Smooth muscle cell (in vitro differentiated cells): ENCODE measurements around the gene ZNF214. TPM values are rescaled to one million over a fixed set of nuclear protein-coding genes. Genes with fewer than 3 reads are reported as not detected.

Experiments
- DNase-seq: peaks from one replicate; lab custom pipeline; 2025; ENCODE audit not compliant: unreplicated experiment; lab: John Stamatoyannopoulos, UW
- H2AFZ ChIP-seq: fragments of 200-600 bp; sonication (generic); 2 replicates; pipeline ENCODE4 v1.6.0; 2016; ENCODE audit warnings: antibody characterized with exemption, low read depth, mild to moderate bottlenecking
- H3F3A ChIP-seq: fragments of 200-600 bp; sonication (generic); 2 replicates; pipeline ENCODE4 v1.6.0; 2017; ENCODE audit warnings: antibody characterized with exemption, low read depth
- H3K27ac ChIP-seq: fragments of 200-600 bp; sonication (generic); 2 replicates; pipeline ENCODE4 v1.5.1; 2016; ENCODE audit warnings: low read depth, mild to moderate bottlenecking
- H3K27me3 ChIP-seq: fragments of 200-600 bp; sonication (generic); 2 replicates; pipeline ENCODE4 v1.6.1; 2016; ENCODE audit warnings: low read depth, mild to moderate bottlenecking
- H3K36me3 ChIP-seq: fragments of 200-600 bp; sonication (generic); 2 replicates; pipeline ENCODE4 v1.5.1; 2016; ENCODE audit warnings: low read depth
- H3K4me1 ChIP-seq: fragments of 200-600 bp; sonication (generic); 2 replicates; pipeline ENCODE4 v1.5.1; 2016; ENCODE audit warnings: low read depth
- H3K4me2 ChIP-seq: fragments of 200-600 bp; sonication (generic); 2 replicates; pipeline ENCODE4 v1.6.0; 2016; ENCODE audit warnings: mild to moderate bottlenecking
- H3K4me3 ChIP-seq: fragments of 200-600 bp; sonication (generic); 2 replicates; pipeline ENCODE4 v1.5.1; 2016; ENCODE audit warnings: mild to moderate bottlenecking
- H3K79me2 ChIP-seq: fragments of 200-600 bp; sonication (generic); 2 replicates; pipeline ENCODE4 v1.6.0; 2016; ENCODE audit warnings: low read depth, mild to moderate bottlenecking
- H3K9ac ChIP-seq: fragments of 200-600 bp; sonication (generic); 2 replicates; pipeline ENCODE4 v1.6.0; 2016; ENCODE audit warnings: low read depth
- H3K9me3 ChIP-seq: fragments of 200-600 bp; sonication (generic); replicated peaks from 2 replicates; pipeline ENCODE4 v1.5.1; 2016; ENCODE audit warnings: low read depth
- H4K20me1 ChIP-seq: fragments of 200-600 bp; sonication (generic); 2 replicates; pipeline ENCODE4 v1.6.0; 2016; ENCODE audit warnings: low read depth
- CTCF ChIP-seq: fragments of 200-600 bp; sonication (generic); IDR thresholded peaks from 2 replicates; pipeline ENCODE4 v1.5.1; 2017; ENCODE audit warnings: borderline replicate concordance, mild to moderate bottlenecking, antibody characterized with exemption; ENCODE audit not compliant: insufficient read depth, poor library complexity, severe bottlenecking
- WGBS: methylation state at CpG from one replicate; pipeline ENCODE4 v1.1.7; 2016; ENCODE audit warnings: low lambda C conversion rate; 5-methylcytosine and 5-hydroxymethylcytosine counted together
- polyA plus RNA-seq: library from polyadenylated mRNA; unstranded; fragments of >200 nt; fragmentation: Nextera tagmentation; extraction: Ambion mirVana; gene quantifications from 2 replicates; pipeline ENCODE4 v1.2.1, GENCODE V29; 2016
- total RNA-seq: library from RNA; depleted of rRNA; stranded (reverse); fragments of >200 nt; gene quantifications from 2 replicates; pipeline ENCODE4 v1.2.3, GENCODE V29; 2014

Gene ZNF214
- total and polyA plus RNA-seq, 2 experiments from 2014 or later = 1.8 to 3.5 TPM

DNA sequence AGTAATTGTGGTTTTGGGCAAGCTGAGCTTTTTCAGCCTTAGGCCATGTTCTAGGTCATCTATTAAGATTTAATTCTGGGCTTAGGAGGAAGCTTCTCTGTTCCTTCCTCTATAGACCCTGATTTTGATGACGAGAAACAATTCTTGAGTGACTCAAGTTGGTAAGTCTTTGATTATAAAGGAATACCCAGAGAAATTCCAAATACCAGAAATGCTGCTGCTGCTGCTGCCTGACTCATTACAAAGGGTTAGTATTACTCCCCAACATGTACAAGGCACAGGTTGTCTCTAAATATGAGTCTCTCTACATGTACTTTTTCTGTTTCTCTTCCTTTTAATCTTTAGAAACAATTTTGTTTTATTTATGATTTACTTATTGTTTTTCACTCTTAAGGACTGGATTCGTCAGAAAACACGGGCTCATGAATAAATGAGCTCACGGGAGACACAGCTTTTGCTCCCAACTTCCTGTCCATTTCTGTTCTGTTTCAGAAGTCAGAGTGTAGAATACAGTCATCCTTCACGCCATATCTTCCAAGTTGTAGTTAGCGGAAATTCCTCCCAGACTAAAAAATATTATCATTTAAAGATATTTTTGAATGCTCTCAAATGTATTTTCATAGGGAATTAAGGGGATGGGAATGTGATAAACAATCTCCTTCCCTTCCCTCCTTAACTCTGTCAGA, 36.8 kb upstream of the ZNF214 start:
- Histone ChIP-seq H3K36me3 (no peaks in the 10 kb centered on the region), H3K4me1 (no peaks in the 10 kb centered on the region), H4K20me1 (no peaks in the 10 kb centered on the region), H3F3A (no peaks in the 10 kb centered on the region), H3K9ac (no peak overlapping the region), H3K79me2 (no peaks in the 10 kb centered on the region), H3K4me3 (no peak overlapping the region), H2AFZ (no peak overlapping the region), H3K9me3 (no peaks in the 10 kb centered on the region), H3K27ac (no peak overlapping the region), H3K27me3 (no peaks in the 10 kb centered on the region), H3K4me2 (no peak overlapping the region)
- no peak for DNase-seq
- 79% methylated on average over 6 of the region's 6 CpGs for WGBS
- TF ChIP-seq CTCF = no peak

DNA sequence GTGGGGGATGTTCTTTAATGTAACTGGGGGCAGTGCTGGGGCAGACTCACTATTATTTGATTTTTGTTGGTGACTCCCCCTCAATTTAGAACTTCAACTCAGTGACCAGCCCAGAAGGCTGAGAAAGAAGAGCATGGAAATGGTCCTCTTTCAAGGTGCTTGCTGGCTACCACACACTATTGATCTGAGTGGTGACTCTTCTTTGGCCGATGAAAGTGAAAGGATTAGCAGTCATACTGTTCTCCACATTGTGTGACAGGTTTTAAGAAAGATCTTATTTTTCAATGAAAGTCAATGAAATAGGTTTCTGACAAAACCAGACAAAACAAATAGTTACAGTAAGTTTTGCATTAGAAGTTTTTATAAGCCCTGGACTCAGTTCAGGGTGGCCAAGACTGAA, 30.0 kb upstream of the ZNF214 start:
- Histone ChIP-seq H3K79me2 (no peaks in the 10 kb centered on the region), H3K27me3 (peaks cover 3% of the 10 kb centered on the region), H3K9me3 (no peaks in the 10 kb centered on the region), H4K20me1 (no peaks in the 10 kb centered on the region), H2AFZ (no peak overlapping the region), H3K4me2 (no peak overlapping the region), H3K36me3 (no peaks in the 10 kb centered on the region), H3K27ac (no peak overlapping the region), H3K4me3 (no peak overlapping the region), H3K9ac (no peak overlapping the region), H3K4me1 (no peaks in the 10 kb centered on the region), H3F3A (no peaks in the 10 kb centered on the region)
- WGBS = 100% methylated on average over 1 of the region's 1 CpG
- TF ChIP-seq CTCF = no peak
- no peak for DNase-seq

DNA sequence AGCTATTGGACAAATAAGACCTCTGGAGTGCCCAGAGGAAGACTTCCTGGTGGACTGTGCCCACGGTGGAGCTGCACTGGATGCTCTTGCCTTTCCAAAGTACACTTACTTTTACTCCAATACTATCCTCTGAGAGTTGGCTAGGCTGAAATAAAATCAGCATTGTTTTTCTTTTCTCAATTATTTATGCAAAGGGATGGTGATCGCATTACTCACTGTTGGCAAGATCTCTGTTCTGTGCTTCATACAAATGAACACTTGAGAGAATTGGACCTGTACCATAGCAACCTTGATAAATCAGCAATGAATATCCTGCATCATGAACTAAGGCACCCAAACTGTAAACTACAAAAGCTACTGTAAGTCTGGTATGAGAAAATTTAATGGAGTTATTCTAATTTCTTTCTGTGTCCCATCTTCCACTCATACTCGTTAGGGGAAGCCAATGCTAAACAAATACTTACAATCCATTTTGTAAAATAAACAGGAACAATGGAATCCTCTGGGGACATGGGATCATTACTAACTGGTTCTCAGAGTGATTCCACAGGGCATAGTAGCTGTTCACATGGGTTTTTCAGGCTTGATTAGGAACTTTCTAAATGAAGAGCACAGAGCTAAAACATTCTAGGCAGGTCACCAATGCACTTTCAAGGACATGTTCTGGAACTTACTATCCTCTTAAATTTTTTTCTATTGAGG, 26.5 kb upstream of the ZNF214 start:
- no peaks in the 10 kb centered on the region for H3K4me1 ChIP-seq
- H3K9me3 ChIP-seq = no peaks in the 10 kb centered on the region
- no peaks in the 10 kb centered on the region for H3K79me2 ChIP-seq
- no peak overlapping the region for H3K4me2 ChIP-seq
- H4K20me1 ChIP-seq = no peaks in the 10 kb centered on the region
- H3K27ac ChIP-seq = no peak overlapping the region
- DNase-seq = no peak
- H3K36me3 ChIP-seq = no peaks in the 10 kb centered on the region
- no peak for TF ChIP-seq CTCF
- H3F3A ChIP-seq = no peaks in the 10 kb centered on the region
- H2AFZ ChIP-seq = no peak overlapping the region
- peaks cover 3% of the 10 kb centered on the region for H3K27me3 ChIP-seq
- WGBS = 85% methylated on average over 3 of the region's 3 CpGs
- no peak overlapping the region for H3K4me3 ChIP-seq
- no peak overlapping the region for H3K9ac ChIP-seq
